Hematopoietic multipotent progenitor cell treated with erythropoietin and hydrocortisone succinate and interleukin-3 and kit ligand, for 15 days (in vitro differentiated cells): Measurements from ENCODE around the gene SPC25.

Experiments
- DNase-seq: peaks from one replicate; pipeline ENCODE4 v3.0.0-alpha.2; 2015; ENCODE audit warnings: low spot score

SPC25 gene

DNA sequence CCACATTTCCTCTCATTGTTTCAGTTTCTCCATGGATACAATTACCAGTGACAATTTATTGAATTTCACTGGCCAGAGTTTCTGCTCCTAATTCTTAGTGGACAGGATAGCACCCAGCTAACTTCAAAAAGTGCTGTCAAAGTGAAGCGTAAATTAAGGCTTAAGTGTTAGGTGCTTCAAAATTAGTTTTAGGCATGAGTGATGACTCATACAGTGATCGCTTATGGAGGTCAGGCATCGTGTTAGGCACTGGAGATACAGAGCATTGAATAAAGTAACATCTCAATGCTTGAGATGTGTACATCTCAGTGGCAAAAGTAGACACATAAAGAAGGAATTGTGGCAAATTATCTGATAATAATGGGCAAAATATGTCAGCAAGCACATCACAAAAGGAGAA lies 47.0 kb downstream of the SPC25 start:
- DNase-seq = no peak

- DNase-seq = no peak
Observed at GRCh38 chr2:168841445-168841844, 48.8 kb downstream of the SPC25 start.

DNA sequence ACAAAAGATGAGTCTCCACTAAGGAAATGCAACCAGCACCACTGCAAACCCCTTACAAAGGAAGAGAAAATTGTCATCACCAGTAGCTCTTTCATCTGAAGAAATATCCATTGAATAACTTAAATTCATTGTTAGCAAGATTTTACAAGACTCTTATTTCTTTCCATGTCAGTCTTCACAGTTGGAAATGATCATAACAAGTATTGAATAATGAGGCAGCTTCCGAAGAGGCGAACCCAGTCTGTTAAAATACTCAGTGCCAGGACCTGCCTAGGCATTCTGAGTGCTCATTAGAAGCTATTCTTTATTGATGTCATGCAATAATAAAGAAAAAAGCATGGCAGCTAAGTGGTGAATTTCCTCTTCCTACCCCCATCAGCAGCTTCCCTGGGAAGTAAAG lies 54.3 kb downstream of the SPC25 start:
- DNase-seq = no peak

DNA sequence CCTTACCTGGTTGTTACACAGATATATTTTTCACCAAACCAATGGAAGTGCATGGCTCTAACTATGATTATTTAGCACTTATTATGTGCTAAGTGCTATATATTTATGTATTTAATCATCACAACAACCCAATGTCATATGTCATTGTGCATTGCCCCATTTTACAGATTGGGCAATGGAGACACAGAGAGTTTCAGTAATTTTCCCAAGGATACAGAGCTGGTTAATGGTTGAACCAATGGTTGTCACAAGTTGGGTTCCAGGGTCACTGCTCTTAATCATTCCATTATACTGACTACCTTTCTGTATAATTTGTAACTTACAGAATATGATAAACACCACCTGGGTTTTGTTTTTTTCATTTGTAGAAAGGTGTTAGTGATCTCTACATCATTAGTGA lies 58.6 kb downstream of the SPC25 start:
- no peak for DNase-seq

- DNase-seq = no peak
Observed at GRCh38 chr2:168830958-168831357, 59.3 kb downstream of the SPC25 start.

DNA sequence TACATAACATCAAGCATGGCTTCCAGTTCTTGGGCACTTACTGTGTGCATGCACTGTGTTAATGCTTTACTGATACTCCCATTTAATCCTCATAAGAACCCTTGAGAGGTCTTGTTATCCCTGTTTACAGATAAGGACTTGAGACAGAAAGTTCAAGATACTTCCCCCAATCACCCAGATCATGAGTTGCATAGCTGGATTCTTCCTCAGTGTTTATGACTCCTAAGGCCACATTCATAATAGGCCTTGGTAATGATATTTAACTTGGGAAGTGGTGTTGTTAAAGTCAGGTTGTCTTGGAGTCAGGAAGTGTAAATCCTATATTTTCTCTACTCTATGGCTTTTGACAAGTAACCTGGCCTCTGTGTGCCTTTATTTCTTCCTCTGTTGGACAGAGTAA lies 65.1 kb downstream of the SPC25 start:
- no peak for DNase-seq

DNA sequence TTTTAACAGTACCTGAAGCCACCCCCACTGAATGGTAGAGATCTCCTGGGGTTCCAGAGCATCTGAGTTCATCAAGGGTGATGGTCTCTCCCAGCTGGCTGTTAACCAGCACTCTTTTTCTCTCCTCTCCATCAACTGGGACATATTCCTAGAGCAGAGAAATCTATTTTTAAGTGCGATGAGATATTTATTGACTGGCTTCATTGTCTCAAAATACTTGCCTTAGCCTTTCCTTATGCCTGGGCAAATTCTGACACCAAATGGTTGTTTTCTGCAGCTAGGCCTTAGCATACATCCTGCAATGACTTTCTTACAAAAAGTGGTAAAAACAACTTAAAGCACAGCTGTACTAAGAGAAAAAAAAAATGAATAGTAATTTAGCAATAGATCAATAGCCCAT lies 68.2 kb downstream of the SPC25 start:
- no peak for DNase-seq

DNA sequence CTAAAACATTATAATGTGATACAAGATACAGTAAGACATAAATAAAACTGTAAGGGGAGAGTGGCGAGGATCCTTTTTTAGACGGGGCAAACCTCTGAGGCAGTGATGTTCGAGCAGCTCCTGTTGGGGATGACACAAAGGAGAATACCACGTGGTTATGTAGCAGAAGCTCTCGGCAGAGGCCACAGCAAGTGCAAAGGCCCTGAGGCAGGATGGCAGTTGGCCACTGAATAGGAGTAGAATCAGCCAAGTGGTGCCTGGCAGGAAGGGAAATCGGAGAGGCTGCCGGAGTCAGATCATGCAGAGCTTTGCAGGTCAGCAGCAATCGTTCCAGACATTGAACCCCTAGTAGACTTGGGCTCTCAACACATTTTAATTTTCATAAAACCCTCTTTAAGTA lies 68.7 kb downstream of the SPC25 start:
- no peak for DNase-seq
